Measurements from ENCODE around the gene CDC25A. TPM values are rescaled to one million over a fixed set of nuclear protein-coding genes. Genes with fewer than 3 reads are reported as not detected.
A peak's percentile ranks its signal among the peaks of the same experiment; 100 is the strongest.

The CDC25A gene
- total RNA-seq, 4 donors from 2014 or later = 0.40 to 1.7 TPM; not detected in 2

- H3K27me3 ChIP-seq = no peaks in the 10 kb centered on the region
- ATAC-seq = peak; percentile 48
- H3K4me3 ChIP-seq = no peak overlapping the region
- H3K36me3 ChIP-seq = no peaks in the 10 kb centered on the region
- peak overlapping the region in 3 of 4 donors; percentile 22 to 56 (median 53) for H3K27ac ChIP-seq
- H3K9me3 ChIP-seq = no peaks in the 10 kb centered on the region
- peaks cover 0 to 20% (median 3%) of the 10 kb centered on the region in 3 donors for H3K4me1 ChIP-seq
- TF ChIP-seq POLR2A (IDR thresholded peaks at IDR 0.05) (no peak), POLR2AphosphoS5 (IDR thresholded peaks at IDR 0.05) (peak; percentile 22)
- WGBS, 2 donors (ENCODE audit: low coverage in 1 of 2) = 70 to 72% methylated on average over 3 to 4 of the region's 4 CpGs
Measured at GRCh38 chr3:48232232-48232631, 44.0 kb upstream of the CDC25A start.

GRCh38 chr3:48226939-48227338 is 38.7 kb upstream of the CDC25A start:
- ATAC-seq = no peak
- Histone ChIP-seq H3K36me3 (no peaks in the 10 kb centered on the region), H3K4me3 (no peak overlapping the region), H3K9me3 (no peaks in the 10 kb centered on the region), H3K4me1 (peaks cover 0 to 8% (median 0%) of the 10 kb centered on the region in 3 donors), H3K27me3 (peaks cover 5% of the 10 kb centered on the region), H3K27ac (no peak overlapping the region)
- no peak for TF ChIP-seq EP300 (IDR thresholded peaks at IDR 0.05)
- no peak for TF ChIP-seq CTCF (IDR thresholded peaks at IDR 0.05)
- no peak for TF ChIP-seq POLR2A (IDR thresholded peaks at IDR 0.05)
- TF ChIP-seq POLR2AphosphoS5 (IDR thresholded peaks at IDR 0.05) = no peak
- WGBS, 2 donors (ENCODE audit: low coverage in 1 of 2) = 48 to 61% methylated on average over 2 of the region's 3 CpGs

- ATAC-seq = no peak
- Histone ChIP-seq H3K27ac (no peak overlapping the region), H3K27me3 (peaks cover 5% of the 10 kb centered on the region), H3K36me3 (no peaks in the 10 kb centered on the region), H3K4me1 (no peaks in the 10 kb centered on the region), H3K4me3 (no peak overlapping the region), H3K9me3 (no peaks in the 10 kb centered on the region)
- TF ChIP-seq EP300 (IDR thresholded peaks at IDR 0.05) = no peak
- no peak for TF ChIP-seq CTCF (IDR thresholded peaks at IDR 0.05)
- no peak for TF ChIP-seq POLR2A (IDR thresholded peaks at IDR 0.05)
- no peak for TF ChIP-seq POLR2AphosphoS5 (IDR thresholded peaks at IDR 0.05)
- 71 to 80% methylated on average over 1 of the region's 3 CpGs for WGBS, 2 donors (ENCODE audit: low coverage in 1 of 2)
Measured at GRCh38 chr3:48225587-48225986, 37.4 kb upstream of the CDC25A start.

GRCh38 chr3:48222616-48223513 is 34.6 kb upstream of the CDC25A start, which contains the start of gene CAMP:
Gene CAMP (plus strand): TSS chr3:48223495. CDS start chr3:48223512, 17 bp downstream.
- Histone ChIP-seq H3K27me3 (peaks cover 5% of the 10 kb centered on the region), H3K4me1 (no peaks in the 10 kb centered on the region), H3K4me3 (no peak within 1 kb of the TSS), H3K27ac (no peak within 1 kb of the TSS), H3K36me3 (no peaks in the 10 kb centered on the region), H3K9me3 (no peaks in the 10 kb centered on the region)
- no peak for TF ChIP-seq POLR2A (IDR thresholded peaks at IDR 0.05)
- TF ChIP-seq CTCF (IDR thresholded peaks at IDR 0.05) = no peak
- no peak for TF ChIP-seq EP300 (IDR thresholded peaks at IDR 0.05)
- TF ChIP-seq POLR2AphosphoS5 (IDR thresholded peaks at IDR 0.05) = no peak
- 85 to 90% methylated on average over 6 to 8 of the region's 11 CpGs for WGBS, 2 donors (ENCODE audit: low coverage in 1 of 2)
- ATAC-seq = peak; percentile 71

- ATAC-seq = no peak
- Histone ChIP-seq H3K27ac (no peak overlapping the region), H3K4me1 (peaks cover 0 to 13% (median 10%) of the 10 kb centered on the region in 3 donors), H3K9me3 (no peaks in the 10 kb centered on the region), H3K36me3 (no peaks in the 10 kb centered on the region), H3K27me3 (no peaks in the 10 kb centered on the region), H3K4me3 (no peak overlapping the region)
- TF ChIP-seq POLR2AphosphoS5 (IDR thresholded peaks at IDR 0.05) = no peak
- no peak for TF ChIP-seq EP300 (IDR thresholded peaks at IDR 0.05)
- no peak for TF ChIP-seq CTCF (IDR thresholded peaks at IDR 0.05)
- TF ChIP-seq POLR2A (IDR thresholded peaks at IDR 0.05) = no peak
- 73% methylated on average over 5 of the region's 9 CpGs; no CpG with 5 or more reads in 1 of the 2 donors for WGBS, 2 donors (ENCODE audit: low coverage in 1 of 2)
Measured at GRCh38 chr3:48220746-48221145, 32.5 kb upstream of the CDC25A start.
